MV-4-11 (cell line): ENCODE measurements around the gene MSH5.

Source experiments
- DNase-seq: peaks from one replicate; lab custom pipeline; 2025; lab: John Stamatoyannopoulos, UW

MSH5 gene

GRCh38 chr6:31713465-31713864, 26.3 kb upstream of the MSH5 start:
- DNase-seq, result no peak

DNA sequence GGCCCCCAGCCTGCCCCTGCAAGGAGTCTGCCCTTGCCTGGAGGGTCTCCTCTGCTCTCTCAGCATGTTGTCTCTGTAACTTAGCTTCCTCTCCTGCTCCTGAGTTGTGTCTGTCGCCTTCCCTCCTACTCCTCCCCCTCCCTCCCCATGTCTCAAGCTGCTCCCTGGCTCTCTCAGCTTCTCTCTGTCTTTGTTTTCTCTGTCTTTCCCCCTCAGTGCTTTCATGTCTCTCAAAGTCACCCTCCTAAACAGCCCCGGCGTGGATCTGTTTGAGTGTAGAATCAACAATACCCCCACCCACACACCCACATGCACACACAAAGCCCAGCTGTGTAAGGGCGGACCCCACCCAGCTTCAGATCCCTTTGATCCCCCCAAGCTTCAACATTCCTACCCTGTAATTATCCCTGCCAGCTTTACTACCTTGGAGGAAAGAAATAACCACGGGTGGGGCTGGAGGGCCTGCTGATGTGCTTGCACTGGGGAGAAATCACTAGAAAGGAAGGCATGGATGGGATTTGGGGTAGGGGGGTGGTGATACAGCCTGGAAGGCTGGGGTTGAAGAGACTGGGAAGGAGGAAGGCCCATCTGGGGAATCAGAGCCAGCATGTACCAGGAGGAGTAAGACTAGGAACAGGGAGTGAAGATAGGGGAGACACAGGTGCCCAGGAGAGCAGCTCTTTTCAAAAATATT, 25.7 kb upstream of the MSH5 start:
- DNase-seq, result no peak

- no peak for DNase-seq
Observed at GRCh38 chr6:31715022-31715958, 24.5 kb upstream of the MSH5 start, which contains the start of gene LY6G6D. Gene LY6G6D, plus strand, starts transcription at chr6:31715348. Its CDS starts 8 bp downstream, at chr6:31715356.

DNA sequence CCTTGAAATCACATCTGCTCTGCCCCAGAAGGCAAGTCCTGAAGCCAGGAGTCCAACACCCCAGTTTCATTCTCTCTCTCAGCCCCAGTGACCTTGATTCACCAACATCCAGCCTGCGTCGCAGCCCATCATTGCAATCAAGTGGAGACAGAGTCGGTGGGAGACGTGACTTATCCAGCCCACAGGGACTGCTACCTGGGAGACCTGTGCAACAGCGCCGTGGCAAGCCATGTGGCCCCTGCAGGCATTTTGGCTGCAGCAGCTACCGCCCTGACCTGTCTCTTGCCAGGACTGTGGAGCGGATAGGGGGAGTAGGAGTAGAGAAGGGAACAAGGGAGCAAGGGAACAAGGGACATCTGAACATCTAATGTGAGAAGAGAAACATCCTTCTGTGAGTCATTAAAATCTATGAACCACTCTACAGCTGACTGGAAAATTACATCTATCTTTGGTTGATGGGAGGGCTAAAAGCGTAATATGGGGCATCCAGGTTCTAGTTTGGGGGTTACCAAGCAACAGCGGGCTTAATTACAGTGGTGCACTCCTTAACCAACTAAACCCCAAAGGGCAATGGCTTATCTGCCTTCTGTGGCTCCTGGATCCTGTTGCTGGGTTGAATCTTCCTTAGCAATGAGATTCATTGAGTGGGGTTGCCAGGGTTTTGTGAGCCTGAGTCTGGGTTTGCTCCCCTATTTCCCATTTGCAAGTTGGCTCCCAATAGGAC, 22.1 kb upstream of the MSH5 start:
- no peak for DNase-seq

DNA sequence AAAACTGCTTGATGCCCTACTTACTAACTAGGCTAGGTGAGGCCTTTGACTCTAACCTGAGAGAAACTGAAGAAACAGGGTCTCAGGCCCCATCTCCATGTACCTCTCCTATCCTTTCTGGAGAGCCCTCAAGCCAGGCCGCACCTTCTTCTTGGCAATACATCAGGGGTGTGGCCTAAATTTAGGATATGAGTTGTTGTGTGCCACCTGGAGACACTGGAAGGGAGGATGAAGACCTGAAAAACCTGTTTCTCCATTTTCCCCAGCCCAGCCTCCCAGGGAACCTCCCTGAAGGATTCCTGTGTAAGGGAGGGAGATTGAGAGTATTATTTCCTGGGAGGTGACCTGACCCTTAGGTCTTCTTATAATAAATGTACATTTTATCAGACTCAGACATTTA, 21.5 kb upstream of the MSH5 start:
- no peak for DNase-seq

DNA sequence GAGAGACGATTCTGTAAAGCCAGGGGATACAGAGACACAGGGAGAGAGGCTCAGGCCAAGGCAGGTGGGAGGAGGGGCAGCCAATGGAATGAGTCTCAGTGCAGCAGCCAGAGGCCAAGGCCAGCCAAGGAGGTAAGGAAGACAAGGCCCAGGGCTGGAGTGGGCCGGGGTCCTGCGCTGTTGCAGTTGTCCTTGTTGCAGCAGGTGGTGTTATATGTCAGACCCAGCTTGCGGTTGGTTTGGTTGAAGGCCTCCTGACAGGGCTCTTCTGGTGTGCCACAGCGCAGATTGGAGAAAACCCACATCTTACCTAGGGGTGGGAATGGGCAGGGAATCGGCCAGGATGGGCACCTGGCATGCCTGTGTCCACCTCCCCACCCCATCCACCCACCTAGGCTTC, 20.8 kb upstream of the MSH5 start:
- no peak for DNase-seq

GRCh38 chr6:31720196-31720770, 19.5 kb upstream of the MSH5 start:
- no peak for DNase-seq

GRCh38 chr6:31721351-31722020, 18.3 kb upstream of the MSH5 start, which contains the start of gene LY6G6C:
Gene LY6G6C, minus strand, starts transcription at chr6:31721746. Its CDS starts 67 bp downstream, at chr6:31721679.
- DNase-seq, result no peak

- DNase-seq, result no peak
Observed at GRCh38 chr6:31722173-31722572, 17.6 kb upstream of the MSH5 start.

- no peak for DNase-seq
Observed at GRCh38 chr6:31723245-31723979, 16.4 kb upstream of the MSH5 start, which contains the start of gene MPIG6B. Gene MPIG6B, plus strand, starts transcription at chr6:31723373. Its CDS starts 11 bp downstream, at chr6:31723384.

- no peak for DNase-seq
Observed at GRCh38 chr6:31723980-31724691, 15.7 kb upstream of the MSH5 start.

DNA sequence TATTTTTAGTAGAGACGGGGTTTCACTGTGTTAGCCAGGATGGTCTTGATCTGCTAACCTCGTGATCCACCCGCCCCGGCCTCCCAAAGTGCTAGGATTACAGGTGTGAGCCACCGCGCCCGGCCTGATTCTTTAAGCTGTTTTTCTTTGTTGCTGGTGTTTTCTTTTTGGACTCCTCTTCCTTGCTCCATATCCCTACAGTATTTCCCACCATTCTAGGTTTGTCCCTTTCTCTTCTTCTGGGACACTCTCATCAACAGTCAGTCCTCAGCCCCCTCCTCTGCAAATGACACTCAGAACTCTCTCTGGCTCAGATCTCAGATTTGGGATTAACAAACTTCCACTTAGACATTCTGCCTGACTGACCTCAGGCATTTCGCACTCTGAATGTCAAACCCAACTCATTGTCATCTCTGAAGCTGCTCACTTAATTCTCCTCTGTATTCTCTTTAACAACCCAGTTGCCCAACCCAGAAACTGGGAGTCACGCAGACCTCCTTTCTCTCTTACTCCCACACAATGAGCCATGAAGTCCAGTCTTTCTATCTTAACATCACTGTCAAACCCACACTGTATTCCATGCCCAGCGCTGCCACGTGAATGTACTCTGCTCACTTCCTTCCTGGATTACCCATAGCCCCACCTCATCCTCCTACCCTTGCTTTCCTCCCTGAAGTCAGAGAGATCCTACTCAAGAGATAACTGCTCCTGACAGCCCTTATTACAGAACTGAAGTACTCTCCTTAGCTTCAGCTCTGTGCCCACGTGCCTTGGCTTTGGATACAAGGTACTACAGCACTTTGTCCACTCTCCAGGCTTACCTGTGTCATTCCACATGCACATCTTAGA, 14.1 kb upstream of the MSH5 start:
- DNase-seq, result peak; percentile 36

- DNase-seq, result no peak
Observed at GRCh38 chr6:31727034-31727716, 12.6 kb upstream of the MSH5 start.

- peak; percentile 96 for DNase-seq
Observed at GRCh38 chr6:31727717-31728671, 11.8 kb upstream of the MSH5 start.

GRCh38 chr6:31728767-31729514, 10.9 kb upstream of the MSH5 start, which contains the start of gene DDAH2:
Gene DDAH2, minus strand, starts transcription at chr6:31729299. Its CDS starts 138 bp downstream, at chr6:31729161.
- DNase-seq, result no peak

DNA sequence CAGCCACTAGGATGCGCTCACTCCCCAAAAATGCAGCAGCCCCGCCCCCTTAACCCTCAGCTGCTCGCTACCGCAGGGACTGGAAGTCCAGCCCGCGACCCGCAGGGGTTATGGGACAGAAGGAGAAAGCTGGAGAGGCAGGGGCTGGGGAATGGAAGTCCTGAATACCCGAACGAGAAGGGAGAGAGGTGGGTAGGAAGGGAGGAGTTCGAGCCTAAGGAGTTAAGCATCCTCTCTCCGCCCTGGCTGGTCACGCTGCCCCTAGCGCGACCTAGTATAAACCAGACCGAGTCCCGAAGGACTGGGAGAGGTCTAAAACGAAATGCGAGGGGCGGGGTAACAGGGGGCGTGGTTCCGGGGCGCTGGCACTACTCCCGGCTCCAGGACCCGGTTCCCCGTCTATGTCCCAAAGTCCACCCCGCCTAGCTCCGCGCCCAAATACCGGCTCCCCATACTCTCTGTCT, 10.3 kb upstream of the MSH5 start:
- DNase-seq, result peak; percentile 84
